Measurements from ENCODE around the gene TMEM50B.
"Not testable (repeated sequence)": the region's sequence is repeated elsewhere in the genome, so short reads cannot be mapped to it uniquely, and the experiment has no call there.

- not testable (repeated sequence) for TF ChIP-seq CTCF, POLR2A (IDR thresholded peaks at IDR 0.05)
These were observed 33.2 kb downstream of the TMEM50B start for GRCh38 chr21:33446620-33447019.

Measured in testis (tissue), 2 donors.